GM11168 (cell line): ENCODE results near the gene CASK.

ENCODE experiments used
- in situ Hi-C: fragments of 300-500 bp; cut with MboI; formaldehyde crosslinking; loops from one replicate; pipeline ENCODE4 v1.12.0; 2022; ENCODE audit warnings: low sequenced_read_pairs; ENCODE audit not compliant: unreplicated experiment

Gene CASK

DNA sequence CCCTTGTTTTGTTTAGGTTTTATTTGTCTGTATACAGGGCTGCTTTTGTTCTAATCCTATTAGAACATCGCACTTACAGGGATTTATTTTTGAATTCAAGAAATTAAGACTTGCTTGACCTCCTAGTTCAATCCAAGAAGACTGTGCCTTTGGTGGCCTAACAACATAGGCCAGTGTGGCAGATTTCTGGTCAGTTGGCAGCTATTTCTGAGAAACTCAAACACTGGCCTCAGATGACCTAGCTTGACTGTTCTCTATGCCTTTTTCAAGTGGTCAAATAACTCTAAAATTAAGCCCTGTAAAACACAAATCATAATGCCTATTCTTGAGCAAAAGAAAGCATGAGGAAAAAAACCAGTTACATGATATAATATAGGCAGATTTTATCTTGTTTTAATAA, 323.8 kb downstream of the CASK start:
- in situ Hi-C loops = no loop called here

DNA sequence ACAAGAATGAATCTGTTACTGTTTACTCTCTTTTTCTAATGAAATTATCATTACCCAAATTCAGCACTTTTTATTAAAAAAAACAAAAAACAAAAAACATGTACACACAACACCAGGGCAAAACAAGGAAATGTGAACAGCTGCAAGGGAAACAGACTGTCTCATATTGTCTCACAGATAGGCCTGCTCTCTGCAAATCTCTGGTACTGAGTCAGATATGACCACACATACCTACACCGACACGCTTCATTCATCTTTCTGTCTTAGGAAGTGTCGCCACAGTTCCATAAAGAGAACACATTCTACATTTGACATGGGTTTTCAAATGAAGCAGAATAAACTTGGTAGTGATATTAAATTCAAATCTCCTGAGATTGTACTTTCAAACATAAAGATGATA, 326.8 kb downstream of the CASK start:
- in situ Hi-C loops = no loop called here

DNA sequence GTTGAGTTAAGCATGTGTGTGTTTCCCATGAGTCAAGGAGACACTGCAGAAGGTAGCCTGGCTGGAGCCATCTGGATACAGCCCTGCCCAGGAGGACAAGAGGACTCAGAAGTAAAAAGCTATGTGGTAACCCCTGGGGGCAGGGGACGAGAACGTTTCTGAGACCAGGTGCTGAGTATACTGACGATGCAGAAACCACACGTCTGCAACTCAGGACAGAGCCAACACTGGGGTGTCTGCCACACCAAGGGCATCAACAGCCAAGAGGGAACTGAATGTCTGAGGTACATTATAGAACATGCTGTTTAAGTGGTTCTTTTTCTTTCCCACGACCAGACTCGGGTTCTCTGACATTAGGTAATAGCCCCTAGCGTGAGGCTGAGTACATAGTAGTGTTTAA, 328.7 kb downstream of the CASK start:
- in situ Hi-C loops = no loop called here

DNA sequence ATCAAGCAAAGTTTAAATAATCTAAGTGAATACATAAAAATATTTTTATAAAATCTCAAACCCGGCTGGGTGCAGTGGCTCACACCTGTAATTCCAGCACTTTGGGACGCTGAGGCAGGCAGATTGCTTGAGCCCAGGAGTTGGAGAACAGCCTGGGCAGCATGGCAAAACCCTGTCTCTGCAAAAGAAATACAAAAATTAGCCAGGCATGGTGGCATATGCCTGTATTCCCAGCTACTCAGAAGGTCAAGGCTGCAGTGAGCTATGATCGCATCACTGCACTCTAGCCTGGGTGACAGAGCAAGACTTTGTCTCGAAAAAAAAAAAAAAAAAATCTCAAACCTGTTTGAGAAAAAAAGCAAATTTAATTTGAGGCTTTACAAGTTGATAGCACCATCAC, 331.4 kb downstream of the CASK start:
- in situ Hi-C loops = no loop called here

DNA sequence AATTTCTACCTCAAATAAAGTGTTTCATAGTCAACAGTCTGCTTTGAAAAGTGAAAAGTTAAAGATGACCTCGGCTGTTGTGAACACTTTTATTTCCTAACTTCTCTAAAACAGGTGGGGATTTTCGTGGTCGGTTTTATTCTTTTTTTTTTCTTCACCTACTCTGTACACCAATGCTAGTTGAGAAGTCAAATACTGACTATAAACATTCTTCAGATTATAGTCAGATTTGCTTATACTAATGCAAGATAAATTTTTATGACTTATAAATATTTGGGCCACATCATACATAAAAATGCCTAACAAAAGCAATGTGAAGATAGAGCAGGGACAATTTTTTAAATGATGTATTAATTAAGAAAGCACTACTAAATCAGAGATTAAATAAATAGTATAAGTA, 332.7 kb downstream of the CASK start:
- in situ Hi-C loops = no loop called here

DNA sequence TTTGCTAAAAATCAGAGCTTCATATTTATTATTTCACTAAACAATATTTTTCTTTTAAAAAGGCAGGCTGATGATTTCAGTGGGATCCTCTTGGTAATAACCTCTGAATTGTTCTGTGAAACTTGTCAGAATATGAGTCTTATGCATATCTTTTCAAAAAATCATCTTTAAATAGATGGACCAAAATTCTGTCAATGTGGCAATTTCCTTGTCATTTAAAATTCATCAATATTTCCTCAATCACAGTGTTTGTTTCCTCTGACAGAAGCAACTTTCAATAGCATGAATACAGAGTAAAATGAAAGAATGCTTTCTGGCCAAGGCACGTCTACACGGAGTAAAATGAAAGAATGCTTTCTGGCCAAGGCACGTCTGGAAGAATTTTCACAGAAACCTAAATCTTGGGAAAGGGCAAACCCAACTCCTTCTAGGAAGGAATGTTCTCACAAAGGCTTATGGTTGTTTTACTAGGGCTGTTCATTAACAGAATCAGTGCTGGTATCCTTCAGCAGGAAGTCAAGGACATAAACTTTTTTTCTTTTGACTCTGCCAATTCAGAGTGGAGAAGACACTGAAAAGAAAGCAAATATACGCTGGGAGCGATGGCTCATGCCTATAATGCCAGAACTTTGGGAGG, 333.6 kb downstream of the CASK start:
- in situ Hi-C loops = no loop called here

DNA sequence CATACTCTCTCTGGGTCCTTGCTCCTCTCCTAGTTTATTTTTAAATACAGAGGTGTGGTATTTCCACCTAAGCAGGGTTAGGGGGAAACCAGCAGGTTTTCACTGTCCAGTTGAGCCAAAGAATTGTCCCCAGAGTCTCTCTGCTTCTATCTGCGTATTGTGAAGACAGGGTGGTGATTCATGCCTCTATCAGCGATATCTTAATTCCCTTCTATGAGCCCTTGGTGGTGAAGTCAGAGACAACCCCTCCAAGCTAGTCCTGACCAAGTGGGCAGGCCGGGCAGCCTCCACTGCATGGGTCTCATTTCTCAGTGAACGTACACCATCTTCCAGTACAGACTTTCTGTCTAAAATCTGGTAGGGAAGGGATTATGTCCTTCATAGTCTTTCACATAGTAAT, 335.1 kb downstream of the CASK start:
- in situ Hi-C loops = no loop called here

GRCh38 chrX:41580423-41581064, 342.8 kb downstream of the CASK start:
- in situ Hi-C loops = no loop called here

GRCh38 chrX:41563876-41564275, 359.5 kb downstream of the CASK start:
- in situ Hi-C loops = no loop called here

GRCh38 chrX:41561045-41561444, 362.3 kb downstream of the CASK start:
- in situ Hi-C loops = no loop called here

- in situ Hi-C loops = no loop called here
These were observed 363.9 kb downstream of the CASK start for GRCh38 chrX:41559235-41560052.

GRCh38 chrX:41558531-41558930, 364.8 kb downstream of the CASK start:
- in situ Hi-C loops = no loop called here

DNA sequence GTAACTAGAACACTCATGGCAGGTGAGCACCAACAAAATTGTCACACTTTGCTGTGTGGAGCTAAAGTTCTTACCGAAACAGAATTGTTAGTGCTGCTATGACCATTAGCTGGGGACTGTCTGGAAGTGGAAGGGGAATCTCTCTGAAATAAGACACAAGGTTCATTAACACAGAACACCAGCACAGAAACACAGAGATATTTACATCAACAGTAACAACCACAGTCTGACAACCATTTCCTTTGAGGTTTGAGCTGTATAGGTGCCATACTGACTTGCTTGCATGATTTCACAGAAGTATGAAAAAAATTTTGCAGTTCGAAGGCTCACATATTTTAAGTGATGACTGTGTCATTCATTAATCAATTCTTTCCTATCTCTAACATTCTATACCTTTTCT, 366.4 kb downstream of the CASK start:
- in situ Hi-C loops = no loop called here

DNA sequence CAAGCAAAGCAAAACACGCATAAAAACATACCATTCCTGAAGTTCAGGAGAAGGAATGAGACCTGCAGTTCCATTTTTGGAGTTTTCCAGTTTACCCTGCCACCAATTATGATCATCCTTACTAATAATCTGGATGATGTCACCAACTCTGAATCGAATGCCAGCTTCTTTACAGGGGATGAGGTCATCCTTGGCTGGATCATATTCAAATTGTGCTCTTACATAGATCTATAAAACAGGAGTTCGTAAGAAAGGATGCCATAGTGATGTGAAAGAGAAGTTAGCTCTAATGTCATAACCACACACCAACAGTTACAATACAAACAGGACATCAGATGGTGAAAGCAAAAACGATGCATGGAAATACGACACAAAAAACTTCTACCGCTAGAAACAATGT, 369.7 kb downstream of the CASK start:
- in situ Hi-C loops = no loop called here

DNA sequence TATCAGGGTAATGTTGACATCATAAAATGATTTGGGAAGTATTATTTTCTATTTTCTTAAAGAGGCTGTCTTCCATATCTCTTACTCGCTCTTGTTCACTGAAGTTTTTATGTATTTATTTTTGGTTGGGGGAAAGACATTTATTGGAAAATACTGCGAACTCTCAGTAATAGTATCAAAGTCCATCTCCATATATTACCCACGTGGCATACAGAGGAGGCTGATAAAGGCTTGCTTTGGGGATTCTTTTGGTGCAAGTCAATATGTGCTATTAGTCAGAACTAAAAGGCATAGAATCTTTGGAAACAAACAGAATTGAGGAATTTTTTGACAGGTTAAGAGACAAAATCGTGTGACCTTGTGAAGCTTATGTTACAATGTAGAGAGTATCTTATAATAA, 374.9 kb downstream of the CASK start:
- in situ Hi-C loops = loop anchor here (10.0 kb wide), 1 partner anchor 206 kb away; no protein-coding TSS in a partner anchor

DNA sequence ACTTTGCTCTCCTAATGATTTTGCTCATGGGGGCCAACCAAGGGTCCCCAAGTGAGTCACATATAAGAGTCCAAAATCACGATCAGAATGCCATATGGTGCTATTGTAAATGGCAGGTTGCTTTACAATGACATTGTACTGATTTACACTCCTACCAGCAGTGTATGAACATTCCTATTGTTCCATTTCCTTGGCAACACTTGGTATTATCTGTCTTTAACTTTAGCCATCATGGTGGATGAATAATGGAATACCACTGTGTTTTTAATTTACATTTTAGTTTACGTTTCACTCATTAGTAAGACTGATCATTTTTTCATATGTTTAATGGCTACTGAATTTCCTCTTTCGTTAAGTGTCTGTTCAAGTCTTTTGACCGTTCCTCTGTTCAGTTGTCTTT, 379.7 kb downstream of the CASK start:
- in situ Hi-C loops = loop anchor here (10.0 kb wide), 1 partner anchor 211 kb away; no protein-coding TSS in a partner anchor

DNA sequence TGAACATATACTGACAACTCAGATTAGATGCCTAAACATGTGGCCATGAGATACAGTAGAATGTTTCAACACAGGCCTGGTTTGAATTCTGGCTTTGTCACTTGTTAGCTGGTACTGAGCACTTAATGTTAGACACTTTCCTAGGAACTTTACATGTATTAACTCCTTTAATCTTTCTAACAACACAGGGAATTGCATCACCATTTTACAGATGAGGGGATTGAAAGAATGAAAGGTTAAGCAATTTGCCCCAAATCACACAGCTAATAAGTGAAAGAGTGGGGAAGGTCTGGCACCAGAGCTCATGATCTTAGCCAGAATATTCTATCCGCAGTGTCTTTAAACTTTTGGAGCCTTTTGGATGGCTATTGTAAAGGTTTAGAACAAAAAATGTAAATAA, 380.3 kb downstream of the CASK start:
- in situ Hi-C loops = loop anchor here (10.0 kb wide), 1 partner anchor 212 kb away; no protein-coding TSS in a partner anchor

- in situ Hi-C loops = loop anchor here (10.0 kb wide), 1 partner anchor 212 kb away; no protein-coding TSS in a partner anchor
These were observed 380.8 kb downstream of the CASK start for GRCh38 chrX:41542536-41542935.

DNA sequence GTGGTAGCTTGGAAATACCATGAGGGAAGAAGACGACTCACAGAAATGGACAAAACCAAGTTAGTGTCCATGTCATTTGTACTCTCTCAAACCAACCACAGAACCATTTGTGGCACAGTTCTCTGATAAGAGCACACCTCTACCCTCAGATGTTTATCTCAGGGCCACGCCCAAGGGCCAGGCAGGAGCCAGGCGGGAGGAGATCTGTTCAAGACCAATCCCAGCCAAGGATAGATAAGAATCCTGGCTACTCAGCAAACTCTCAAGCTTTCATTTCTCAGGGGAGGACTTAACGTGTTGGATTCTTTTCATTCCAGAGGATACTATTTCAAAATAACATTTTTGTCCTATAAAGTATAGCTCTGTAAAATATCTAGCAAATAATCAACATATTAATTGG, 381.2 kb downstream of the CASK start:
- in situ Hi-C loops = loop anchor here (10.0 kb wide), 1 partner anchor 213 kb away; no protein-coding TSS in a partner anchor

DNA sequence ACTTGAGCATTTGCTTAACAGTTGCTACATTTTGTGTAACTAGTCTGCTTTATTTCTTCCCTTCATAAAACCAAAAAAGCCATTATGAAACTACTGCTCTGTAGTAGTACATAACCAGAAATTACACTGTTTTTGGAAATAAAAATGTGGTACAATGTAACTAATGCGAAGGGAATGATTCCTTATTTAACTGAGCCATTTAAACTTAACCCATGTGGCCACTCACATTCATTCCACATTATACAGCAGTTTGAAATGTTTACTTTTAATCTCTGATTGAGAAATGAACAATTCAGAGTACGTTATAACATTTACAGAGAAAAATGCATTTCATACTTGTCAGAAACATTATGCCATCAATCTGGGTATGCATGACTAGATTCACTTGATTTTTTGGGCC, 382.0 kb downstream of the CASK start:
- in situ Hi-C loops = loop anchor here (10.0 kb wide), 1 partner anchor 213 kb away; no protein-coding TSS in a partner anchor

GRCh38 chrX:41538707-41539106, 384.6 kb downstream of the CASK start:
- in situ Hi-C loops = no loop called here
